Measurements from ENCODE around the gene ENSA.

Gene ENSA

GRCh38 chr1:150575518-150576366 is 53.7 kb downstream of the ENSA start:
- TF ChIP-seq TAF1 (IDR thresholded peaks at IDR 0.05; ENCODE audit: low read depth) = no peak
- no peak for TF ChIP-seq CREB1 (IDR thresholded peaks at IDR 0.05; ENCODE audit: low read depth)
- no peak for TF ChIP-seq NFIC (IDR thresholded peaks at IDR 0.05)
- no peak for TF ChIP-seq EGR1 (IDR thresholded peaks at IDR 0.05)
- TF ChIP-seq ZBTB7A (IDR thresholded peaks at IDR 0.05; ENCODE audit: low read depth) = no peak
- TF ChIP-seq EP300 (IDR thresholded peaks at IDR 0.05; ENCODE audit: borderline replicate concordance) = no peak
- no peak for TF ChIP-seq TEAD4 (IDR thresholded peaks at IDR 0.05)
- no peak for TF ChIP-seq USF1 (IDR thresholded peaks at IDR 0.05)
- TF ChIP-seq YY1 (IDR thresholded peaks at IDR 0.05; ENCODE audit: low read depth) = no peak

GRCh38 chr1:150575072-150575489 is 54.3 kb downstream of the ENSA start:
- TF ChIP-seq TAF1 (IDR thresholded peaks at IDR 0.05; ENCODE audit: low read depth) (no peak), CEBPB (IDR thresholded peaks at IDR 0.05) (no peak), USF1 (IDR thresholded peaks at IDR 0.05) (no peak), YY1 (IDR thresholded peaks at IDR 0.05; ENCODE audit: low read depth) (no peak), EP300 (IDR thresholded peaks at IDR 0.05; ENCODE audit: borderline replicate concordance) (no peak), EGR1 (IDR thresholded peaks at IDR 0.05) (no peak), REST (IDR thresholded peaks at IDR 0.05; ENCODE audit: low read depth) (no peak), NFIC (IDR thresholded peaks at IDR 0.05) (no peak)

GRCh38 chr1:150574260-150575071 is 54.9 kb downstream of the ENSA start:
- TF ChIP-seq TAF1 (IDR thresholded peaks at IDR 0.05; ENCODE audit: low read depth) = no peak
- TF ChIP-seq ZBTB7A (IDR thresholded peaks at IDR 0.05; ENCODE audit: low read depth) = no peak
- TF ChIP-seq TEAD4 (IDR thresholded peaks at IDR 0.05) = no peak
- no peak for TF ChIP-seq RAD21 (IDR thresholded peaks at IDR 0.05; ENCODE audit: low read depth)
- TF ChIP-seq NFIC (IDR thresholded peaks at IDR 0.05) = no peak
- TF ChIP-seq TCF12 (IDR thresholded peaks at IDR 0.05; ENCODE audit: low read depth) = no peak
- no peak for TF ChIP-seq MAX (IDR thresholded peaks at IDR 0.05)
- no peak for TF ChIP-seq CREB1 (IDR thresholded peaks at IDR 0.05; ENCODE audit: low read depth)

- TF ChIP-seq REST (IDR thresholded peaks at IDR 0.05; ENCODE audit: low read depth) (no peak), EGR1 (IDR thresholded peaks at IDR 0.05) (no peak), YY1 (IDR thresholded peaks at IDR 0.05; ENCODE audit: low read depth) (no peak)
Measured at GRCh38 chr1:150572918-150573647, 56.3 kb downstream of the ENSA start.

All from Ishikawa (cell line).